Breast epithelium (tissue), 4 donors: ENCODE data around the gene FTCDNL1. TPM values are rescaled to one million over a fixed set of nuclear protein-coding genes. Genes with fewer than 3 reads are reported as not detected.

Experiments used
- DNase-seq, 2 donors: peaks; one replicate each; pipeline ENCODE4 v3.0.0-alpha.2; 2019; ENCODE audit warnings: low spot score in 2 of 2
- H3K27ac ChIP-seq, 2 donors: fragments of 200-600 bp; sonication (generic) in 1 of 2; one replicate each; pipeline ENCODE4 v1.5.1; 2016 to 2019; ENCODE audit warnings: mild to moderate bottlenecking in 1 of 2
- H3K27me3 ChIP-seq, 2 donors: fragments of 200-600 bp; sonication (generic) in 1 of 2; one replicate each; pipeline versions ENCODE4 v1.5.1 to v1.6.0; 2017 to 2019; ENCODE audit warnings: control low read depth in 1 of 2, mild to moderate bottlenecking in 1 of 2
- H3K36me3 ChIP-seq: fragments of 200-600 bp; one replicate; pipeline ENCODE4 v1.5.1; 2019
- H3K4me1 ChIP-seq, 2 donors: fragments of 200-600 bp; sonication (generic); one replicate each; pipeline ENCODE4 v1.5.1; 2016 to 2019; ENCODE audit warnings: control low read depth in 1 of 2
- H3K4me3 ChIP-seq, 3 donors: fragments of 200-600 bp; sonication (generic); 1 replicate in 2 of 3; 2 replicates in 1 of 3; pipeline ENCODE4 v1.5.1; 2016 to 2019; ENCODE audit warnings: mild to moderate bottlenecking in 3 of 3, moderate library complexity in 2 of 3
- H3K9me3 ChIP-seq, 2 donors: fragments of 200-600 bp; sonication (generic) in 1 of 2; one replicate each; pipeline ENCODE4 v1.5.1; 2016 to 2019; ENCODE audit warnings: control low read depth in 1 of 2
- POLR2A ChIP-seq: fragments of 450-650 bp; IDR thresholded peaks from one replicate; pipeline ENCODE4 v1.6.1; 2016; ENCODE audit warnings: antibody characterized with exemption, mild to moderate bottlenecking, moderate library complexity
- POLR2AphosphoS5 ChIP-seq, 3 donors: sonication (generic); formaldehyde crosslinking; IDR thresholded peaks; one replicate each; pipeline ENCODE4 v1.6.1; 2017; ENCODE audit warnings: antibody characterized with exemption in 3 of 3
- intact Hi-C: fragments of 100-400 bp; cut with DNase I; formaldehyde crosslinking; loops from one replicate; pipeline ENCODE4 v1.15.1; 2023; ENCODE audit warnings: low total_unique reads
- total RNA-seq, 3 donors: library from RNA; depleted of rRNA; stranded (reverse); fragments of >200 nt; gene quantifications; one replicate each; pipeline ENCODE4 v1.1.0, GENCODE V29; 2016
- TF ChIP-seq, protein P1 (sequence below), 3 donors: fragments of 450-650 bp; IDR thresholded peaks; one replicate each; pipeline ENCODE4 v1.5.1; 2016 to 2017; ENCODE audit warnings: antibody characterized with exemption in 3 of 3, mild to moderate bottlenecking in 3 of 3, moderate library complexity in 3 of 3

The FTCDNL1 gene
- total RNA-seq, 3 donors from 2014 or later, result 3.7 to 5.9 (median 5.2) TPM

DNA sequence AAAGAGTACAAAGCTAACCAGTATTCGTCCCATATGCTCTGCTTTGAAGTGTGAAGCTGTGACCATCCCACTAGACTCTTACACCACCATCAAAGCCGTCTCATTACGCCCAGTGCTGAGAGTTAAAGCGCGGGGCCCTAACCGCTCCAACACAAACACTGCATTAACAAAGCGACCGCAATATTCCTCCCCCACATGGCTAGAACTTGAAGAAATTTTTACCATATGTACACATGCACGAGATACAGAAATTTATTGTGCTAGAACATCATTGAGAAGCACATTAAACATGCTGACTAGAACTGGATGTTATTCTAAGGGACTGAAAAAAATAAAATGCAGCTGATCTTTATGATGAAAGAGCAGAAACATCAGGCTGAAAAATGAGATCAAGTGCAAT is 20.5 kb downstream of the FTCDNL1 start:
- Histone ChIP-seq H3K27me3 (no peaks in the 10 kb centered on the region), H3K36me3 (no peaks in the 10 kb centered on the region), H3K4me3 (no peak overlapping the region), H3K9me3 (no peaks in the 10 kb centered on the region), H3K4me1 (no peaks in the 10 kb centered on the region), H3K27ac (no peak overlapping the region)
- DNase-seq, result no peak
- intact Hi-C loops, result no loop called here
- TF ChIP-seq POLR2AphosphoS5 (IDR thresholded peaks at IDR 0.05), result no peak
- TF ChIP-seq POLR2A, result no peak
- TF ChIP-seq, protein P1, sequence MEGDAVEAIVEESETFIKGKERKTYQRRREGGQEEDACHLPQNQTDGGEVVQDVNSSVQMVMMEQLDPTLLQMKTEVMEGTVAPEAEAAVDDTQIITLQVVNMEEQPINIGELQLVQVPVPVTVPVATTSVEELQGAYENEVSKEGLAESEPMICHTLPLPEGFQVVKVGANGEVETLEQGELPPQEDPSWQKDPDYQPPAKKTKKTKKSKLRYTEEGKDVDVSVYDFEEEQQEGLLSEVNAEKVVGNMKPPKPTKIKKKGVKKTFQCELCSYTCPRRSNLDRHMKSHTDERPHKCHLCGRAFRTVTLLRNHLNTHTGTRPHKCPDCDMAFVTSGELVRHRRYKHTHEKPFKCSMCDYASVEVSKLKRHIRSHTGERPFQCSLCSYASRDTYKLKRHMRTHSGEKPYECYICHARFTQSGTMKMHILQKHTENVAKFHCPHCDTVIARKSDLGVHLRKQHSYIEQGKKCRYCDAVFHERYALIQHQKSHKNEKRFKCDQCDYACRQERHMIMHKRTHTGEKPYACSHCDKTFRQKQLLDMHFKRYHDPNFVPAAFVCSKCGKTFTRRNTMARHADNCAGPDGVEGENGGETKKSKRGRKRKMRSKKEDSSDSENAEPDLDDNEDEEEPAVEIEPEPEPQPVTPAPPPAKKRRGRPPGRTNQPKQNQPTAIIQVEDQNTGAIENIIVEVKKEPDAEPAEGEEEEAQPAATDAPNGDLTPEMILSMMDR (IDR thresholded peaks at IDR 0.05), result no peak

DNA sequence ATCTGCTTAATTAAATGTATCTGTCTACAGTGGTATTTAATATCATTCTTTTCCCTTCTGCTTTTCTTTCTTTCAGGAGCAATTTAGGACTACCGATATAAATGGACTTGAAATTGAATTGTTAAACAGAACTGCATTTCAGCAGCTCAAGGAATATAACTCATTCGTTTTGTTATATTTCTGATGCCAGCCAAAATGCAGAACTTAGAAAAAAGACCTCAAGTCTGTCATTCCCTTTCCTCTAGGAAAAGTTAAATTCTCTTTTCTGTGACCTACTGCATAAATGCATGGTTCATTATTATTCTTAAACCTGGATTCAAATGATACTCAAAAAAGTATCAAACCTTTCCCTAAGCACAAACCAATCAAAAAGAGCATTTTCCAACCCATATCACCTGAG is 21.4 kb downstream of the FTCDNL1 start:
- no peak for DNase-seq
- H3K27ac ChIP-seq, result no peak overlapping the region
- H3K9me3 ChIP-seq, result no peaks in the 10 kb centered on the region
- no peak overlapping the region for H3K4me3 ChIP-seq
- intact Hi-C loops, result no loop called here
- H3K27me3 ChIP-seq, result no peaks in the 10 kb centered on the region
- no peaks in the 10 kb centered on the region for H3K4me1 ChIP-seq
- no peaks in the 10 kb centered on the region for H3K36me3 ChIP-seq
- TF ChIP-seq POLR2AphosphoS5 (IDR thresholded peaks at IDR 0.05) (no peak), POLR2A (no peak)
- TF ChIP-seq, protein P1 (IDR thresholded peaks at IDR 0.05), result no peak

DNA sequence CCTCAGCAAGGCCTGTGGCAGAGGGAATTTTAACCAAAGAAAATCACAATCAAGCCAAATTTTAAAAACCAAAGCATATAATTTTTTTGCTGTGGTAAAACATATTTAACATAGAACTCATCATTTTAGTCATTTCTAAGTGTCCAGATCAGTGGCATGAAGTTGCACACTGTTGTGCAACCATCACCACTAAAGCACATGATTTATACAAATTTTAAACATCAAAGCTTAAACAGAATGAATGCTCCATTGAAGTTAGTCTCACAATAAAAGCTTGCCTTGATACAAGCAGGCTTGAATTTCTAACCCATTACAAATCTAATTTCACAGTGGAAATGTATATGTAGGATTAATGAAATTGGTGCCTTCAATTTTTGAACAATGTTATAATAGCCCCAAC is 31.2 kb downstream of the FTCDNL1 start:
- no peak for DNase-seq
- H3K27me3 ChIP-seq, result no peaks in the 10 kb centered on the region
- H3K27ac ChIP-seq, result no peak overlapping the region
- no peaks in the 10 kb centered on the region for H3K4me1 ChIP-seq
- H3K4me3 ChIP-seq, result no peak overlapping the region
- TF ChIP-seq, protein P1 (IDR thresholded peaks at IDR 0.05), result no peak
- TF ChIP-seq POLR2A, result no peak
- no peak for TF ChIP-seq POLR2AphosphoS5 (IDR thresholded peaks at IDR 0.05)
- intact Hi-C loops, result no loop called here
- no peaks in the 10 kb centered on the region for H3K9me3 ChIP-seq
- H3K36me3 ChIP-seq, result no peaks in the 10 kb centered on the region

DNA sequence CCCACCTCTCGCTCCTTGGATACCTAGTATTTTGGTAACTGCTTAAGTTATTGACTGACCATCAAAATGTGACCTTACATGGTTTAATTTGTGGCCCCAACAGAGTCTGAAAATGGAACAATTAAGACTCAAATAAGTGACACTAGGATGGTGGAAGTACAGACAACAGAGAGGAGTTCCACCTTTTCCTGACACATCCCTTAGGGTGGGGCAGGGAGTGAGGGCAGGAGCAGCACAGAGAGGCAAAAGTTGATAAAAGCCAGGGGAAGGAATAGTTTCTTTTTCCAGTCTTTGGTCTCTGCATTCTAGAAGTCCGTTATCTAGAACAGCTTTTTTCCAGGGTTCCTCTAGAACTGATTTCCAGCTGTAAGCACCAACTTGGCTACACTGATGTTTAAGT is 32.2 kb downstream of the FTCDNL1 start:
- Histone ChIP-seq H3K36me3 (no peaks in the 10 kb centered on the region), H3K4me3 (no peak overlapping the region), H3K27me3 (no peaks in the 10 kb centered on the region), H3K9me3 (no peaks in the 10 kb centered on the region), H3K4me1 (no peaks in the 10 kb centered on the region), H3K27ac (no peak overlapping the region)
- no peak for DNase-seq
- TF ChIP-seq, protein P1 (IDR thresholded peaks at IDR 0.05), result no peak
- no peak for TF ChIP-seq POLR2AphosphoS5 (IDR thresholded peaks at IDR 0.05)
- TF ChIP-seq POLR2A, result no peak
- intact Hi-C loops, result no loop called here

DNA sequence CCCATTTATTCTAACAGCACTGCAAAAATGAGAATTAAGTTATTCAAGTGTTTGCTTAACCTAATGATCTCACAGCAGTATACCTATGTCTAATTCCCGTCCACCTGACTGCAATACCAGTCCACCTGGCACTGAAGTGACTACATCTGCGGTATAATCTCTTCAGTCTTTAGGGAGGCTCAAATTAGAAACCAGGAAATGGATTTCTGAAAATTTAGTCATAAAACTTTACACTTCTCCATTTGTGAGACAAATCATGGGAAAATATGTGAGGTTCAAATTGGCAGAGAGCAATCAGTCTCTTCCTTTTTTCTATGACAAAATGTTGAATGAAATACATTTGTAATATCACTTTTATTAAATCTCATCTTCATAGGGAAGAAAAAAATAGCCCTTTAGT is 33.0 kb downstream of the FTCDNL1 start:
- H3K36me3 ChIP-seq, result no peaks in the 10 kb centered on the region
- intact Hi-C loops, result no loop called here
- TF ChIP-seq, protein P1 (IDR thresholded peaks at IDR 0.05), result no peak
- no peak for TF ChIP-seq POLR2A
- TF ChIP-seq POLR2AphosphoS5 (IDR thresholded peaks at IDR 0.05), result no peak
- no peaks in the 10 kb centered on the region for H3K27me3 ChIP-seq
- H3K27ac ChIP-seq, result no peak overlapping the region
- no peaks in the 10 kb centered on the region for H3K9me3 ChIP-seq
- H3K4me3 ChIP-seq, result no peak overlapping the region
- H3K4me1 ChIP-seq, result no peaks in the 10 kb centered on the region
- no peak for DNase-seq
